ENCODE measurements around the gene ANG. TPM values are rescaled to one million over a fixed set of nuclear protein-coding genes. Genes with fewer than 3 reads are reported as not detected.
"Not testable (repeated sequence)": the region's sequence is repeated elsewhere in the genome, so short reads cannot be mapped to it uniquely, and the experiment has no call there.

ANG gene
- total and polyA plus RNA-seq, 9 donors = 1.9 to 5.0 (median 3.4) TPM

DNA sequence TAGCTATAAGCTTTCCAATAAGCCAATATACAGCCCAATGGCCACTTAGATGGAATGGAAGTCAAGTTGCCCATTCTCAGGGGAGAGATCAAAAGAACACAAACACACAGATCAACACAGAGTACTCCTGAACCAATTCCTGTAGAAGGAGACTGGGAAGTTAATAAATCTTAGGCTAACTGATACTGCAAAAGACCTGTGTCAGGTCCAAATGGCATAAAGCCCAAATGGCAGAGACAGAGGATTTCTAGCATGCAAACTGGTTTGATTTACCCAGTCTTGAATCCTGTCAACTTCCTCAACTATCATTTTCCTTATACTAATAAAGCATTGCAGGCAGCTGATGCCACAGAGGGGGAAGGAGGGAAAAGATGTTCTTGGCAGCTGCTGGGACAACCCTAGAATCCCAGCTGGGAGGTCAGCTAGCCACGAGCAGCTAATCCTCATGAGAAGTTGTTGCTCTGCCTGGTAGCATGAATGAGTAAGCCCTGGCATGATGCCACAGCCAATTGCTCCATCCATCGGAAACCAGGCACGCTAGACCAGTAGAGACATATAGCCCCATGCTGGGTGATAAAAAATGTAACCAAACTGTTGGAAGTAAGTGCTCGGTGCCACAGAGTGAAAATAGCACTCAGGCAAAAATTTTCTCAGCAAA, 26.2 kb downstream of the ANG start:
- WGBS (ENCODE audit: insufficient coverage) = 9% methylated on average over 1 of the region's 4 CpGs
- Histone ChIP-seq H3K9me3 (replicated peaks; ENCODE audit: control insufficient read depth, low read depth, low read length) (no peaks in the 10 kb centered on the region), H3K27me3 (ENCODE audit: control insufficient read depth, insufficient read depth, low read length) (peaks cover 2% of the 10 kb centered on the region), H3K4me1 (ENCODE audit: control insufficient read depth, insufficient read depth, low read length) (peaks cover 3% of the 10 kb centered on the region), H3K4me3 (ENCODE audit: low read length) (no peak overlapping the region), H3K36me3 (ENCODE audit: control insufficient read depth, insufficient read depth, low read length) (no peaks in the 10 kb centered on the region), H3K27ac (ENCODE audit: low read length) (peak overlapping the region; percentile 35)
- DNase-seq = peak; percentile 10

DNA sequence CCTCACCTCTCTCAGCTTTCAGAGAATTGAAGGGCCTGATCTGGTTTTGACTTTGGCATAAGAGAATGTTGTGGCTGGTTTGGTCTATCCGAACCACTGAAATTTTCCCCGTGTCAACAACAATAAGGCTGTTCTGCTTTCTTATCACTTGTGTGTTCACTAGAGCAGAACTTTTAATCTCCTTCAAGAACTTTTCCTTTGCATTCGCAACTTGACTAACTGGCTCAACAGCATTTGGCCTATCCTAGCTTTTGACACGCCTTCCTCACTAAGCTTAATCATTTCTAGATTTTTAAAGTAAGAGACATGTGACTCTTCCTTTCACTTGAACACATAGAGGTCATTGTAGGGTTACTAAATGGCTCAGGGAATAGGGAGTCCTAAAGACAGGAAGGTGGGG, 31.2 kb downstream of the ANG start:
- Histone ChIP-seq H3K4me1 (ENCODE audit: control insufficient read depth, insufficient read depth, low read length) (peaks cover 2% of the 10 kb centered on the region), H3K9me3 (replicated peaks; ENCODE audit: control insufficient read depth, low read depth, low read length) (no peaks in the 10 kb centered on the region), H3K27me3 (ENCODE audit: control insufficient read depth, insufficient read depth, low read length) (peaks cover 15% of the 10 kb centered on the region), H3K27ac (ENCODE audit: low read length) (no peak overlapping the region), H3K36me3 (ENCODE audit: control insufficient read depth, insufficient read depth, low read length) (no peaks in the 10 kb centered on the region), H3K4me3 (ENCODE audit: low read length) (no peak overlapping the region)
- DNase-seq = no peak
- WGBS (ENCODE audit: insufficient coverage) = 83% methylated on average over 2 of the region's 4 CpGs

GRCh38 chr14:20720741-20721140, 32.2 kb downstream of the ANG start:
- H3K4me3 ChIP-seq (ENCODE audit: low read length) = no peak overlapping the region
- no peak overlapping the region for H3K27ac ChIP-seq (ENCODE audit: low read length)
- no peaks in the 10 kb centered on the region for H3K9me3 ChIP-seq (replicated peaks; ENCODE audit: control insufficient read depth, low read depth, low read length)
- H3K27me3 ChIP-seq (ENCODE audit: control insufficient read depth, insufficient read depth, low read length) = peaks cover 20% of the 10 kb centered on the region
- H3K4me1 ChIP-seq (ENCODE audit: control insufficient read depth, insufficient read depth, low read length) = no peaks in the 10 kb centered on the region
- no peaks in the 10 kb centered on the region for H3K36me3 ChIP-seq (ENCODE audit: control insufficient read depth, insufficient read depth, low read length)
- no peak for DNase-seq
- 72% methylated on average over 6 of the region's 6 CpGs for WGBS (ENCODE audit: insufficient coverage)

DNA sequence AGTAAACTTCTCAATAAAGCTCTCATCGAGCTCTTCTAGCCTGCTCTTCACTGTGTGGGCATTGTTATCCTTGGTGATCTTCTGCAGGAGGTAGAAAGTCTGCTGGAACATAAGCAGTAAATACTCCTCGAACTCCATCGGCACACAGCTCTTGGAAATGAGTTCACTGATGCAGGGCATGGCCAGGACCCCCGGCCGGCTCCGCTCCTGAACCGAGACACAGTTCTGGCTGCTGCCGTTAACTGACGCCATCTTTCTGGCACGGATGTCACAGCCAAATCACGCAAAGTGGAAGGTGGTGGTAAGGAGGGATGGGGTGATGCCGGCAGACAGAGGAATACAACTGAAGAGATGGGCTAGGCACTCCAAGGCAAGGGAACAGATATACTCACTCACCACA, 33.5 kb downstream of the ANG start:
- DNase-seq = no peak
- WGBS (ENCODE audit: insufficient coverage) = 95% methylated on average over 5 of the region's 12 CpGs
- Histone ChIP-seq H3K9me3 (replicated peaks; ENCODE audit: control insufficient read depth, low read depth, low read length) (no peaks in the 10 kb centered on the region), H3K4me3 (ENCODE audit: low read length) (no peak overlapping the region), H3K4me1 (ENCODE audit: control insufficient read depth, insufficient read depth, low read length) (no peaks in the 10 kb centered on the region), H3K27me3 (ENCODE audit: control insufficient read depth, insufficient read depth, low read length) (peaks cover 21% of the 10 kb centered on the region), H3K36me3 (ENCODE audit: control insufficient read depth, insufficient read depth, low read length) (no peaks in the 10 kb centered on the region), H3K27ac (ENCODE audit: low read length) (no peak overlapping the region)

- H3K4me3 ChIP-seq (ENCODE audit: low read length) = no peak overlapping the region
- no peak for DNase-seq
- no peak overlapping the region for H3K27ac ChIP-seq (ENCODE audit: low read length)
- no peaks in the 10 kb centered on the region for H3K4me1 ChIP-seq (ENCODE audit: control insufficient read depth, insufficient read depth, low read length)
- 29% methylated on average over 18 of the region's 28 CpGs for WGBS (ENCODE audit: insufficient coverage)
- no peaks in the 10 kb centered on the region for H3K9me3 ChIP-seq (replicated peaks; ENCODE audit: control insufficient read depth, low read depth, low read length)
- H3K36me3 ChIP-seq (ENCODE audit: control insufficient read depth, insufficient read depth, low read length) = no peaks in the 10 kb centered on the region
- peaks cover 24% of the 10 kb centered on the region for H3K27me3 ChIP-seq (ENCODE audit: control insufficient read depth, insufficient read depth, low read length)
Observed at GRCh38 chr14:20723488-20723887, 34.9 kb downstream of the ANG start.

GRCh38 chr14:20726121-20726520, 37.6 kb downstream of the ANG start:
- DNase-seq; H3K4me1 ChIP-seq (ENCODE audit: control insufficient read depth, insufficient read depth, low read length); H3K4me3 ChIP-seq (ENCODE audit: low read length); H3K36me3 ChIP-seq (ENCODE audit: control insufficient read depth, insufficient read depth, low read length); H3K27ac ChIP-seq (ENCODE audit: low read length); H3K9me3 ChIP-seq (replicated peaks; ENCODE audit: control insufficient read depth, low read depth, low read length): not testable (repeated sequence)
- 91% methylated on average over 2 of the region's 3 CpGs for WGBS (ENCODE audit: insufficient coverage)
- peaks cover 22% of the 10 kb centered on the region for H3K27me3 ChIP-seq (ENCODE audit: control insufficient read depth, insufficient read depth, low read length)

GRCh38 chr14:20726531-20726930, 38.0 kb downstream of the ANG start:
- DNase-seq = no peak
- 80% methylated on average over 1 of the region's 1 CpG for WGBS (ENCODE audit: insufficient coverage)
- Histone ChIP-seq H3K9me3 (replicated peaks; ENCODE audit: control insufficient read depth, low read depth, low read length) (no peaks in the 10 kb centered on the region), H3K36me3 (ENCODE audit: control insufficient read depth, insufficient read depth, low read length) (no peaks in the 10 kb centered on the region), H3K4me3 (ENCODE audit: low read length) (no peak overlapping the region), H3K4me1 (ENCODE audit: control insufficient read depth, insufficient read depth, low read length) (no peaks in the 10 kb centered on the region), H3K27me3 (ENCODE audit: control insufficient read depth, insufficient read depth, low read length) (peaks cover 22% of the 10 kb centered on the region), H3K27ac (ENCODE audit: low read length) (no peak overlapping the region)

GRCh38 chr14:20730891-20731290, 42.3 kb downstream of the ANG start:
- no peak overlapping the region for H3K27ac ChIP-seq (ENCODE audit: low read length)
- no peak overlapping the region for H3K4me3 ChIP-seq (ENCODE audit: low read length)
- H3K27me3 ChIP-seq (ENCODE audit: control insufficient read depth, insufficient read depth, low read length) = peaks cover 4% of the 10 kb centered on the region
- H3K9me3 ChIP-seq (replicated peaks; ENCODE audit: control insufficient read depth, low read depth, low read length) = no peaks in the 10 kb centered on the region
- no peaks in the 10 kb centered on the region for H3K36me3 ChIP-seq (ENCODE audit: control insufficient read depth, insufficient read depth, low read length)
- H3K4me1 ChIP-seq (ENCODE audit: control insufficient read depth, insufficient read depth, low read length) = no peaks in the 10 kb centered on the region
- DNase-seq = peak; percentile 8
- 100% methylated on average over 1 of the region's 6 CpGs for WGBS (ENCODE audit: insufficient coverage)

DNA sequence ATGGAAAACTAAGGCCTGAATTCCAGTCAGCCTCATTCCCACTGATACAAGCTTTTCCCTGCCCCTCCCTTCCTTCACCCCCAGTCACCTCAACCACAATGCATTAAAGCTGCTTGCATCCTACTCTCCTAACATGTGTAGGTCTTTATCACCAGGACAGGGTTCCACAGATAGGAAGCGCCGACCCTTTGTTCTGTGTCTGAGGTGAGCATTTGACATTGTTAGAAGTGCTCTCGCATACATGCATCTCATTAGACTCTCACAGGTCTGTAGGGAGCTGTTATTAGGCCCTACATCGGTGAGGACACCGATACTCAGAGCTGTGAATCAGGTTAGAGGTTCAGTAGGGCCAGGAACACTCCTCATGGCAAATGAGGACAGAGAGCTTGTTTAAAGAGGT, 43.9 kb downstream of the ANG start:
- Histone ChIP-seq H3K36me3 (ENCODE audit: control insufficient read depth, insufficient read depth, low read length) (no peaks in the 10 kb centered on the region), H3K9me3 (replicated peaks; ENCODE audit: control insufficient read depth, low read depth, low read length) (no peaks in the 10 kb centered on the region), H3K27me3 (ENCODE audit: control insufficient read depth, insufficient read depth, low read length) (no peaks in the 10 kb centered on the region), H3K27ac (ENCODE audit: low read length) (no peak overlapping the region), H3K4me3 (ENCODE audit: low read length) (no peak overlapping the region), H3K4me1 (ENCODE audit: control insufficient read depth, insufficient read depth, low read length) (no peaks in the 10 kb centered on the region)
- 100% methylated on average over 1 of the region's 5 CpGs for WGBS (ENCODE audit: insufficient coverage)
- no peak for DNase-seq

GRCh38 chr14:20732979-20733635, 44.5 kb downstream of the ANG start:
- 56% methylated on average over 4 of the region's 6 CpGs for WGBS (ENCODE audit: insufficient coverage)
- no peak overlapping the region for H3K27ac ChIP-seq (ENCODE audit: low read length)
- DNase-seq = peak; percentile 16
- H3K27me3 ChIP-seq (ENCODE audit: control insufficient read depth, insufficient read depth, low read length) = no peaks in the 10 kb centered on the region
- no peak overlapping the region for H3K4me3 ChIP-seq (ENCODE audit: low read length)
- no peaks in the 10 kb centered on the region for H3K36me3 ChIP-seq (ENCODE audit: control insufficient read depth, insufficient read depth, low read length)
- no peaks in the 10 kb centered on the region for H3K4me1 ChIP-seq (ENCODE audit: control insufficient read depth, insufficient read depth, low read length)
- H3K9me3 ChIP-seq (replicated peaks; ENCODE audit: control insufficient read depth, low read depth, low read length) = no peaks in the 10 kb centered on the region

All from muscle of leg (tissue), 11 donors.